Activated CD4-positive, alpha-beta memory T cell treated with anti-CD3 and anti-CD28 coated beads for 36 hours (primary cell): ENCODE results near the gene MORN1. TPM values are rescaled to one million over a fixed set of nuclear protein-coding genes. Genes with fewer than 3 reads are reported as not detected.

ENCODE experiments used
- CTCF ChIA-PET: fragments of 350-600 bp; sonication (Branson Sonifier 250); formaldehyde crosslinking; loops from one replicate; lab custom pipeline; 2021; ENCODE audit warnings: antibody characterized with exemption, inconsistent platforms; lab: Charles Lee
- POLR2A ChIA-PET: fragments of 350-600 bp; sonication (Branson Sonifier 250); formaldehyde crosslinking; loops from one replicate; lab custom pipeline; 2021; ENCODE audit warnings: antibody characterized with exemption; lab: Charles Lee
- DNase-seq: peaks from one replicate; pipeline ENCODE4 v3.0.0-alpha.2; 2020
- H3K27ac Mint-ChIP-seq: one replicate; pipeline ENCODE4 v1.8.0; 2021; ENCODE audit warnings: mixed read lengths
- H3K27me3 Mint-ChIP-seq: one replicate; pipeline ENCODE4 v1.8.0; 2021; ENCODE audit warnings: mixed read lengths
- H3K36me3 Mint-ChIP-seq: one replicate; pipeline ENCODE4 v1.8.0; 2021; ENCODE audit warnings: mixed read lengths
- H3K4me1 Mint-ChIP-seq: one replicate; pipeline ENCODE4 v1.8.0; 2021; ENCODE audit warnings: low read depth, mixed read lengths
- H3K4me3 Mint-ChIP-seq: one replicate; pipeline ENCODE4 v1.8.0; 2021; ENCODE audit warnings: mild to moderate bottlenecking, mixed read lengths
- H3K9me3 Mint-ChIP-seq: one replicate; pipeline ENCODE4 v1.8.0; 2021; ENCODE audit warnings: mixed read lengths
- intact Hi-C: fragments of 100-400 bp; cut with micrococcal nuclease; formaldehyde crosslinking; loops from one replicate; pipeline ENCODE4 v1.15.1; 2023
- total RNA-seq, 2 experiments: library from RNA; stranded (reverse); gene quantifications; one replicate each; pipeline ENCODE4 v1.2.3, GENCODE V29; 2021

Gene MORN1
- total RNA-seq, 2 experiments from 2014 or later: 5.4 to 6.3 TPM

DNA sequence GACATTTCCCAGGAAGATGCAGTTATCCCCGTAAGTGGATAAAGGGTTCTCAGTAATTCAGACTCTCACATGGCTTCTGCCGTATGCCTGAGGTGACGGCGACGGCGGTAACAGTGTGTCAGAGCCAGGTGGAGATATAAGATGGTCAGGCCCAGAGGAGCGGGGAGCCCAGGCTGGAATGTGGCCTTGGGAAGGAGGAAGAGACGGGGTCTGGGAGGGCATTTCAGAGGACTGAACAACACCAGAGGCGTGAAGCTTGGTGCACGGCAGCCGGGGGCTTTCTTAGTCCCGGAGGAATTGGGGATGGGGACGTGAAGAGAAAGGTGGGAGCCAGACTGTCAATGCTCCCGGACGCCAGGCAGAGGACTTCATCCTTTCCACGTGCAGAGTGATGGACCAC is 1.3 kb upstream of the MORN1 start:
- peaks cover 39% of the 10 kb centered on the region for H3K4me1 Mint-ChIP-seq
- no peaks in the 10 kb centered on the region for H3K9me3 Mint-ChIP-seq
- H3K36me3 Mint-ChIP-seq: peaks cover 31% of the 10 kb centered on the region
- POLR2A ChIA-PET: interaction anchor here (1.3 to 1.7 kb wide), 2 partner anchors 17 to 160 kb away, joined by 3 to 7 read pairs; no protein-coding TSS in a partner anchor
- peak overlapping the region; percentile 93 for H3K4me3 Mint-ChIP-seq
- intact Hi-C loops: loop anchor here (5.0 kb wide), 3 partner anchors 75 to 155 kb away; no protein-coding TSS in a partner anchor
- CTCF ChIA-PET: interaction anchor here (1.1 to 17.5 kb wide), 4 partner anchors 11 to 197 kb away, joined by 7 to 409 read pairs (median 8); partner anchors contain the start of gene FAAP20
- peak overlapping the region; percentile 84 for H3K27ac Mint-ChIP-seq
- DNase-seq: no peak
- H3K27me3 Mint-ChIP-seq: no peaks in the 10 kb centered on the region

DNA sequence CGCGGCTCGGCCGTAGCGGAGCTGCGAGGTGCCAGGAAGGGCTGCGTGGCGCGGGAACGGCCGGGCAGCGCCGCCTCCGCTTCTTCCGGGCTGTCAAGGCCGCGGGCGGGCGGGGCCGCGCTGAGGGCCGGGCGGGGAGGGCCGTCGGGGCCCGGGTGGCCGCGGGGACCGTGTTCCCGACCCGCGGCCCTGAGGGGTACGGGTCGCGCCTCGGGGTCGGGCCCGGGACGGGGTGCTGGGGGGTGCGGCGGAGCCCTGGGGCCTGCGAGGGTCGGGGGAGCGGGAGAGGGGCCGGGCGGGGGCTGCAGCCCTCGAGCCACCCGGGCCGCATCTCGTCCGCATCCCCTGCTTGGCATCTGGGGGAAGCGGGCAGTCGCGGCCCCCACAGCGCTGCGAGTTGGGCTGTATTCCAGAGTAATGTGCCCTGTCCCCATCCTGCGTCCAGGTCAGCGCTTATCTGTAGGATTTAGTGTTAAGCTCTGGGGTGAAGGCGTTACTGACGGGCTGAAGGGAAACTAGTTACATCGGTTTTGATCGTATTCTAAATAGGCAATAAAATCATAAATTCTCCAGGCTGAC is 666 bp upstream of the MORN1 start:
- ChIA-PET POLR2A (interaction anchor here (1.0 to 1.7 kb wide), 11 partner anchors 10 to 203 kb away, joined by 3 to 10 read pairs (median 5); partner anchors contain the start of genes FAAP20, PANK4, PEX10 and PRXL2B), CTCF (interaction anchor here (0.7 to 17.5 kb wide), 12 partner anchors 10 to 252 kb away, joined by 3 to 409 read pairs (median 7); partner anchors contain the start of genes FAAP20 and PEX10)
- no peak for DNase-seq
- intact Hi-C loops: loop anchor here (1.0 to 5.0 kb wide), 4 partner anchors 20 to 155 kb away; partner anchors contain the start of gene PEX10
- Mint-ChIP-seq H3K4me3 (peak overlapping the region; percentile 93), H3K4me1 (peaks cover 39% of the 10 kb centered on the region), H3K27ac (peak overlapping the region; percentile 84), H3K36me3 (peaks cover 25% of the 10 kb centered on the region), H3K27me3 (no peaks in the 10 kb centered on the region), H3K9me3 (no peaks in the 10 kb centered on the region)

DNA sequence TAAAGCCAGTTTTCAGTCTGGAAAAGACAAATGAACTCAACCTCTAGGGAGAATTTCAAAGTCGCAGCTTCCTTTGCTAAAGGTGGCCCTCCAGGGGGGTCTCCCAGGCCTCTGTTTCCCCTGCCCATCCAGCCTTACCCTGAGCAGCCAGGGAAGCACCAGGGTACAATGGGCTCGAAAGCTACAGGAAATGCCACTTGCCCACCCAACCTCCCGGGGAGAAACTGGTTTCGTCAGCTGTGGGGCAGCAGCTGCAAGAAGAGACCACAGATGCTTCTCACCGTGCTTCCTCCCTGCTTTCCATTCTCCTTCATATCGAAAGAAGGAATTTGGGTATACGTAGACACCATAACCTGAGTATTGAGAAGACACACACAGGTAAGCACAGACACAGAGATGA is 1.7 kb downstream of the MORN1 start:
- ChIA-PET CTCF (interaction anchor here (17.5 kb wide), 1 partner anchor 194 kb away, joined by 409 read pairs; the partner anchor contains the start of gene FAAP20), POLR2A (no interaction called here)
- Mint-ChIP-seq H3K27me3 (no peaks in the 10 kb centered on the region), H3K4me3 (peak overlapping the region; percentile 75), H3K9me3 (no peaks in the 10 kb centered on the region), H3K27ac (no peak overlapping the region), H3K4me1 (peaks cover 34% of the 10 kb centered on the region), H3K36me3 (peaks cover 10% of the 10 kb centered on the region)
- intact Hi-C loops: loop anchor here (5.0 kb wide), 3 partner anchors 72 to 158 kb away; no protein-coding TSS in a partner anchor
- no peak for DNase-seq

DNA sequence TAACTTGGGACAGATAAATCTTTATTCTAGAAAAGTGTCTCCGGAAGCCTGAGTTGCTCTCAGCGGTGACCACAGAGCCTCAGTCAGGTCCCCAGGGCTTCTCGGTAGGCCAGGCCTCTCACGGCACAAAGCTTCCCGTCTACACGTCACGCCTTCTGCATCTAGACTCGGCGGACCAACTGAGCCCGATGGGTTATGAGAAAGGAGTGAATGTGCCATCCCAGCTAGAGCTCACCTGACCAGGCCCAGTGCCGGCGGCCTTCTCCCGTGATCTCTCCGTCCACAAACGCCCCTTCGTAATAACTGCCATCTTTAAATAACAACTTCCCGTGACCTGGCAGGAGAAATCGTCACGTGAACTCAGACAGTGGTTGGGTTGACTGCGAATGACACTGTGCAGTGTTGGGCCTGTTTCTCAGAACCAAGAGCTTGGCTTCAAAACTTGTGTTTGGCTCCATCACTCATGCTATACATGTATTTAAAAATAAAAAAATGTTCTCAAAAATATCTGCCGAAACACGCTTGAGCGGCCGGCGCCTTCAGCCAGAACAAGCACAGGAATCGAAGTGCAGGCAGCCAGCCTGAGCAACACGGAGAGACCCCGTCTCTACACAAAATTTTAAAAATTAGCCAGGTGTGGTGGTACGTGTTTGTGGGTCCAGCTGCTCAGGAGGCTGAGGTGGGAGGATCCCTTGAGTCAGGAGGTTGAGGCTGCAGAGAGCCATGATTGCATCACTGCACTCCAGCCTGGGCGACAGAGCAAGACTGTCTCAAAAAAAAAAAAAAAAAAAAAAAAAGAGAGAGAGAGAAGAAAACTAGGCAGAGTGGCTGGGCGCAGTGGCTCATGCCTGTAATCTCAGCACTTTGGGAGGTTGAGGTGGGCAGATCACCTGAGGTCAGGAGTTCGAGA is 3.1 kb downstream of the MORN1 start:
- Mint-ChIP-seq H3K9me3 (no peaks in the 10 kb centered on the region), H3K4me3 (no peak overlapping the region), H3K36me3 (peaks cover 10% of the 10 kb centered on the region), H3K4me1 (peaks cover 20% of the 10 kb centered on the region), H3K27me3 (no peaks in the 10 kb centered on the region), H3K27ac (no peak overlapping the region)
- ChIA-PET POLR2A (no interaction called here), CTCF (interaction anchor here (17.5 kb wide), 1 partner anchor 192 kb away, joined by 409 read pairs; the partner anchor contains the start of gene FAAP20)
- DNase-seq: no peak
- intact Hi-C loops: no loop called here

GRCh38 chr1:2386636-2387611 is 4.4 kb downstream of the MORN1 start:
- ChIA-PET POLR2A (no interaction called here), CTCF (interaction anchor here (17.5 kb wide), 1 partner anchor 191 kb away, joined by 409 read pairs; the partner anchor contains the start of gene FAAP20)
- H3K4me3 Mint-ChIP-seq: no peak overlapping the region

GRCh38 chr1:2385606-2386280 is 5.6 kb downstream of the MORN1 start:
- ChIA-PET CTCF (interaction anchor here (17.5 kb wide), 1 partner anchor 190 kb away, joined by 409 read pairs; the partner anchor contains the start of gene FAAP20), POLR2A (no interaction called here)
- Mint-ChIP-seq H3K4me3 (no peak overlapping the region), H3K4me1 (peaks cover 9% of the 10 kb centered on the region), H3K27ac (no peak overlapping the region), H3K36me3 (no peaks in the 10 kb centered on the region), H3K9me3 (no peaks in the 10 kb centered on the region), H3K27me3 (no peaks in the 10 kb centered on the region)
- intact Hi-C loops: no loop called here
- DNase-seq: no peak

More at GRCh38 chr1:2386636-2387611, 4.4 kb downstream of the MORN1 start:
- no peak for DNase-seq
- Mint-ChIP-seq H3K27ac (no peak overlapping the region), H3K36me3 (no peaks in the 10 kb centered on the region), H3K4me1 (peaks cover 9% of the 10 kb centered on the region), H3K9me3 (no peaks in the 10 kb centered on the region), H3K27me3 (no peaks in the 10 kb centered on the region)
- intact Hi-C loops: no loop called here

DNA sequence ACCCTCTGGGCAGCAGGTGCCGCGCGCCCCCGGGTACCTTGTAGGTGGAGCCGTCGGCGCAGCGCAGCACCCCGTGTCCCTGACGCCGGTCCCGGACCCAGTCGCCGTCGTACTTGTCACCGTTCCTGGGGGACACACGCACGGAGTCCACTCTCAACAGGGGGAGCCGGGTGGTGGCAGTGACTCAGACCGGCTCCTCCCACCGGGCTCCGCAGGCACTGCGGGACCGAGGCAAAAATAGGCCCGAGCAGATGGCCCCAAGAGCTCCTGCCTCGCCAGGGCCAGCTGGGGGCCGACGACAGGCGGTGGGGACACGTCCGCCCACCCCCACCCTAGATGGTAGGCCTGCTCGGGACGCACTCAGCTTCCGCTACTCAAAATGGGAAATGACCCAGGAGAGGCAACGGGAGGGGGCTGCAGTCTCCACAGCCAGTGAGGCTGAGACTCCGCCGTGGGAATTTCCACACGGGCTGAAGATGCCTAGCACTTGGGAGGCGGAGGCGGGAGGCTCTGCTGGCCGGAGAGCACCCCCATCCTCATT is 6.3 kb downstream of the MORN1 start:
- CTCF ChIA-PET: interaction anchor here (17.5 kb wide), 1 partner anchor 189 kb away, joined by 409 read pairs; the partner anchor contains the start of gene FAAP20
- H3K36me3 Mint-ChIP-seq: no peaks in the 10 kb centered on the region
- DNase-seq: no peak
- H3K27ac Mint-ChIP-seq: no peak overlapping the region
- H3K9me3 Mint-ChIP-seq: no peaks in the 10 kb centered on the region
- H3K4me1 Mint-ChIP-seq: peaks cover 3% of the 10 kb centered on the region
- POLR2A ChIA-PET: no interaction called here
- intact Hi-C loops: no loop called here
- no peak overlapping the region for H3K4me3 Mint-ChIP-seq
- no peaks in the 10 kb centered on the region for H3K27me3 Mint-ChIP-seq

DNA sequence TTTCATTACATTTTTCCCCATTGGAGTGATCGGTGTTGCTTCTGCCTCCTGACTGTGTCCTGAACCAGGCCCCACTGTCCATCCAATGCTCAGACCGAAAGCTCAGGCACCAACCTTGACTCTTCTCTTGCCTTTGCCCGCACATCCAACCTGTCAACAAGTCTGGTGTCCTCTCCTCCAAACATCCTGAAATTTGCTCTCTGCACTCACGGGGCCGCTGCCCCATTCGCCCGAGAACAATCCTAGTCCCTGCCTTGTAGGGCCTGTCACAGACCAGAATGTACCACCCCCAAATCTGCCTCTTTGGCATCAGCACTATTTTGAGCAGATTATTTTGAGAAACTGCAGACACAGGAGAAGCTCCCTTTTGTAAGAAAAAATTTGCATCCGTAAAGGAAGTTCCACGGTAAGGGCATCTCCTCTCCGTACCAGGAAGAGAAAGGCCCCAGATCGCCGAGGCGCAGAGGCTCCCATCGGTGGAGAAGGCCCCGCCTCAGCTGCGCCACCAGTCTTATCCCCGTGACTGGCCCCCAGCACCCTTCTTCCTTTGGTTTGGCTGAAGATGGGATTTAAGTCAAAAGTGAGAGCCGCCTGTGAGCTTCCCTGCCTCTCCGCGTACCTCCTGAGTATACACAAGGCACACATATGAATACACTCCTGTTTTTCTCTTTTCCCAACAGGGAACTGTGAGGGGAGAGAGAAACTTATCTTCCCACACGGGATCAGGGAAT is 7.1 kb downstream of the MORN1 start:
- intact Hi-C loops: no loop called here

DNA sequence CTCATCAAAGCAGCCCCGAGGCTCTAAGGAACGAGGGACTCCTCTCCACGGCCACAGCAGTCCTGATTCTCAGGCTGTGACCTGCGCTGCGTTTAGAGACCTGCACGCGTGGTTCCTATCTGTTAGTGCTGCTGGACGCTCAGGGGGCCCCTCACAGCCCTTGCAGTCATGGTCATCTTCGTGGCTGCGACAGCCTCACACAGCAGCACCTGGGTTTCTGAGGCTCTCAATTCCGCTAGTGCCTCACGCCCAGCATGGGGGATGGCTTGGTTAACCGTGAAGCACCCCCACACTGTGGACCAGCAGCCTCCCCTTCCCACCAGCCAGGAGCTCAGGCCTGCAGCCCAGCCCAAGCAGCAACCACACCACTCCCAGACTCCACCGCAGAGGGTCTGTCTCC is 7.8 kb downstream of the MORN1 start:
- CTCF ChIA-PET: interaction anchor here (0.8 to 17.5 kb wide), 3 partner anchors 188 to 235 kb away, joined by 3 to 409 read pairs (median 5); partner anchors contain the start of gene FAAP20
- no peak overlapping the region for H3K4me3 Mint-ChIP-seq
- no peaks in the 10 kb centered on the region for H3K9me3 Mint-ChIP-seq
- POLR2A ChIA-PET: no interaction called here
- H3K27ac Mint-ChIP-seq: no peak overlapping the region
- H3K27me3 Mint-ChIP-seq: no peaks in the 10 kb centered on the region
- no peaks in the 10 kb centered on the region for H3K4me1 Mint-ChIP-seq
- no peaks in the 10 kb centered on the region for H3K36me3 Mint-ChIP-seq
- no peak for DNase-seq
- intact Hi-C loops: no loop called here

More for the DNA sequence above, 7.1 kb downstream of the MORN1 start:
- no peaks in the 10 kb centered on the region for H3K27me3 Mint-ChIP-seq
- CTCF ChIA-PET: interaction anchor here (0.8 to 17.5 kb wide), 2 partner anchors 188 to 210 kb away, joined by 5 to 409 read pairs; partner anchors contain the start of gene FAAP20
- no peak overlapping the region for H3K27ac Mint-ChIP-seq
- H3K9me3 Mint-ChIP-seq: no peaks in the 10 kb centered on the region
- DNase-seq: no peak
- POLR2A ChIA-PET: no interaction called here
- H3K4me3 Mint-ChIP-seq: no peak overlapping the region
- no peaks in the 10 kb centered on the region for H3K4me1 Mint-ChIP-seq
- H3K36me3 Mint-ChIP-seq: no peaks in the 10 kb centered on the region
